K562 (cell line): ENCODE results near the gene HLF. TPM values are rescaled to one million over a fixed set of nuclear protein-coding genes. Genes with fewer than 3 reads are reported as not detected.

Experiments used
- ARID1B ChIP-seq: fragments of 450-650 bp; IDR thresholded peaks from 2 replicates; pipeline ENCODE4 v1.6.1; 2016; ENCODE audit warnings: antibody characterized with exemption, mild to moderate bottlenecking, inconsistent platforms
- FOXJ2 ChIP-seq: fragments of 200-800 bp; sonication (Bioruptor generic); IDR thresholded peaks from 2 replicates; pipeline ENCODE4 v1.6.1; 2016; ENCODE audit warnings: missing genetic modification characterization, missing compliant biosample characterization
- IRF2 ChIP-seq: sonication (generic); formaldehyde crosslinking; IDR thresholded peaks from 2 replicates; pipeline ENCODE4 v1.8.1; 2022; ENCODE audit warnings: mild to moderate bottlenecking, missing genetic modification reagents
- L3MBTL2 ChIP-seq: fragments of 450-650 bp; IDR thresholded peaks from 2 replicates; pipeline ENCODE4 v1.6.1; 2016; ENCODE audit warnings: mild to moderate bottlenecking, moderate library complexity
- MAZ ChIP-seq, 2 experiments: fragments of 450-650 bp in 1 of 2; sonication (generic) in 1 of 2; formaldehyde crosslinking; IDR thresholded peaks in 1 of 2; conservative IDR thresholded peaks in 1 of 2; 2 replicates each; pipeline versions ENCODE4 v1.4.0 to v1.5.0; 2020; ENCODE audit warnings: mild to moderate bottlenecking in 1 of 2, missing genetic modification reagents in 1 of 2
- MTA1 ChIP-seq: fragments of 450-650 bp; IDR thresholded peaks from 2 replicates; pipeline ENCODE4 v1.6.1; 2017; ENCODE audit warnings: borderline replicate concordance
- RBM25 ChIP-seq: fragments of 200-400 bp; formaldehyde crosslinking; IDR thresholded peaks from 2 replicates; pipeline ENCODE4 v1.6.1; 2018; ENCODE audit warnings: low read length, low read depth, moderate library complexity; ENCODE audit not compliant: severe bottlenecking
- SNIP1 ChIP-seq: fragments of 450-650 bp; IDR thresholded peaks from 2 replicates; pipeline ENCODE4 v1.7.1; 2017; ENCODE audit warnings: low read depth, mild to moderate bottlenecking
- SREBF2 ChIP-seq: sonication (generic); formaldehyde crosslinking; IDR thresholded peaks from 2 replicates; pipeline ENCODE4 v1.4.0; 2020; ENCODE audit warnings: mild to moderate bottlenecking, missing genetic modification reagents
- SRSF9 ChIP-seq: fragments of 200-400 bp; formaldehyde crosslinking; IDR thresholded peaks from 2 replicates; pipeline ENCODE4 v1.6.1; 2017; ENCODE audit warnings: low read depth, low read length, borderline replicate concordance
- STAT5A ChIP-seq: IDR thresholded peaks from 2 replicates; pipeline ENCODE4 v1.6.1; 2012; ENCODE audit warnings: low read length, inconsistent platforms, borderline replicate concordance
- ZNF184 ChIP-seq: sonication (generic); formaldehyde crosslinking; IDR thresholded peaks from 2 replicates; pipeline ENCODE4 v1.5.0; 2020; ENCODE audit warnings: missing genetic modification reagents
- polyA plus RNA-seq, 8 experiments: library from polyadenylated mRNA; depleted of rRNA in 4 of 8; stranded (reverse) in 5 of 8; unstranded in 3 of 8; fragments of >200 nt; fragmentation: Nextera tagmentation in 2 of 8; fragmentation: Illumina TruSeq in 1 of 8; extraction: Ambion mirVana in 2 of 8; extraction: Trizol in 1 of 8; gene quantifications; 2 replicates each; pipeline versions ENCODE4 v1.2.1 to v1.2.3, GENCODE V29; 2011 to 2014; ENCODE audit warnings: inconsistent platforms in 1 of 8, missing spikeins in 1 of 8
- total RNA-seq, 7 experiments: library from RNA; depleted of rRNA in 6 of 7; stranded (reverse); fragments of >200 nt in 6 of 7; fragmentation: Illumina TruSeq in 2 of 7; extraction: Trizol in 2 of 7; gene quantifications; 2 replicates each; pipeline versions ENCODE4 v1.2.1 to v1.2.3, GENCODE V29; 2011 to 2021; ENCODE audit warnings: low replicate concordance in 1 of 7
- TF ChIP-seq, protein P1 (sequence below): fragments of 450-650 bp; IDR thresholded peaks from 2 replicates; pipeline ENCODE4 v1.6.1; 2016; ENCODE audit warnings: low read depth
- TF ChIP-seq, protein P2 (sequence below): fragments of 250-450 bp; sonication (Bioruptor Pico); IDR thresholded peaks from 2 replicates; pipeline ENCODE4 v1.8.0; 2022; ENCODE audit warnings: inconsistent platforms
- TF ChIP-seq, protein P3 (sequence below): sonication (generic); formaldehyde crosslinking; IDR thresholded peaks from 2 replicates; pipeline ENCODE4 v1.8.1; 2022; ENCODE audit warnings: missing genetic modification reagents
- TF ChIP-seq, protein P4 (sequence below): fragments of 450-650 bp; formaldehyde crosslinking; IDR thresholded peaks from 2 replicates; pipeline ENCODE4 v1.4.0; 2022; ENCODE audit warnings: missing genetic modification characterization

Gene HLF
- total and polyA plus RNA-seq, 9 of the 15 experiments (the other 6 are each of a cell fraction or from before 2014, with no cell fraction given): 0.03 to 0.24 (median 0.09) TPM

DNA sequence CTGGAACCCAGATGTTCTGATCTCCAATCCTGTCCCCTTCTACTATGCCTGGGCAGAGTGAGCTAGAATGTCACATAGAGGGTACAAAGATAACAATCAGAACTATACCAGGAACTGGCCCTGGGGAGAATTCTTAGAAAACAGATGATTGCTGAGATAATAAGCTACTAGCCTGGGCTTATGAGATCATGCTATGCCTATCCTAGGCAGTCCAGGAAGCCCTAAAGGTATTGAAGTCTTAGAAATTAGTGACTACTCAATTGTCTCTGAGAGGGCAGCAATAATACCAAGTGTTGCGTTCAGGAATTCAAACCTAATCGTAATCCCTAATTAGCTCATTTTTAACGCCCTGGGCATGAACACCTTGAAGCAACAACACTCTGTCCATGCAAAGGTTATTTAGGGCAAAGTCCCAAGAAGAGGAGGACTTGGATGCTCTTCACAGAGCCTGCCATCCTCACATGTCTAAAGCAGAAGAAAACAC lies 79.8 kb downstream of the HLF start (continued):
- TF ChIP-seq, protein P1, sequence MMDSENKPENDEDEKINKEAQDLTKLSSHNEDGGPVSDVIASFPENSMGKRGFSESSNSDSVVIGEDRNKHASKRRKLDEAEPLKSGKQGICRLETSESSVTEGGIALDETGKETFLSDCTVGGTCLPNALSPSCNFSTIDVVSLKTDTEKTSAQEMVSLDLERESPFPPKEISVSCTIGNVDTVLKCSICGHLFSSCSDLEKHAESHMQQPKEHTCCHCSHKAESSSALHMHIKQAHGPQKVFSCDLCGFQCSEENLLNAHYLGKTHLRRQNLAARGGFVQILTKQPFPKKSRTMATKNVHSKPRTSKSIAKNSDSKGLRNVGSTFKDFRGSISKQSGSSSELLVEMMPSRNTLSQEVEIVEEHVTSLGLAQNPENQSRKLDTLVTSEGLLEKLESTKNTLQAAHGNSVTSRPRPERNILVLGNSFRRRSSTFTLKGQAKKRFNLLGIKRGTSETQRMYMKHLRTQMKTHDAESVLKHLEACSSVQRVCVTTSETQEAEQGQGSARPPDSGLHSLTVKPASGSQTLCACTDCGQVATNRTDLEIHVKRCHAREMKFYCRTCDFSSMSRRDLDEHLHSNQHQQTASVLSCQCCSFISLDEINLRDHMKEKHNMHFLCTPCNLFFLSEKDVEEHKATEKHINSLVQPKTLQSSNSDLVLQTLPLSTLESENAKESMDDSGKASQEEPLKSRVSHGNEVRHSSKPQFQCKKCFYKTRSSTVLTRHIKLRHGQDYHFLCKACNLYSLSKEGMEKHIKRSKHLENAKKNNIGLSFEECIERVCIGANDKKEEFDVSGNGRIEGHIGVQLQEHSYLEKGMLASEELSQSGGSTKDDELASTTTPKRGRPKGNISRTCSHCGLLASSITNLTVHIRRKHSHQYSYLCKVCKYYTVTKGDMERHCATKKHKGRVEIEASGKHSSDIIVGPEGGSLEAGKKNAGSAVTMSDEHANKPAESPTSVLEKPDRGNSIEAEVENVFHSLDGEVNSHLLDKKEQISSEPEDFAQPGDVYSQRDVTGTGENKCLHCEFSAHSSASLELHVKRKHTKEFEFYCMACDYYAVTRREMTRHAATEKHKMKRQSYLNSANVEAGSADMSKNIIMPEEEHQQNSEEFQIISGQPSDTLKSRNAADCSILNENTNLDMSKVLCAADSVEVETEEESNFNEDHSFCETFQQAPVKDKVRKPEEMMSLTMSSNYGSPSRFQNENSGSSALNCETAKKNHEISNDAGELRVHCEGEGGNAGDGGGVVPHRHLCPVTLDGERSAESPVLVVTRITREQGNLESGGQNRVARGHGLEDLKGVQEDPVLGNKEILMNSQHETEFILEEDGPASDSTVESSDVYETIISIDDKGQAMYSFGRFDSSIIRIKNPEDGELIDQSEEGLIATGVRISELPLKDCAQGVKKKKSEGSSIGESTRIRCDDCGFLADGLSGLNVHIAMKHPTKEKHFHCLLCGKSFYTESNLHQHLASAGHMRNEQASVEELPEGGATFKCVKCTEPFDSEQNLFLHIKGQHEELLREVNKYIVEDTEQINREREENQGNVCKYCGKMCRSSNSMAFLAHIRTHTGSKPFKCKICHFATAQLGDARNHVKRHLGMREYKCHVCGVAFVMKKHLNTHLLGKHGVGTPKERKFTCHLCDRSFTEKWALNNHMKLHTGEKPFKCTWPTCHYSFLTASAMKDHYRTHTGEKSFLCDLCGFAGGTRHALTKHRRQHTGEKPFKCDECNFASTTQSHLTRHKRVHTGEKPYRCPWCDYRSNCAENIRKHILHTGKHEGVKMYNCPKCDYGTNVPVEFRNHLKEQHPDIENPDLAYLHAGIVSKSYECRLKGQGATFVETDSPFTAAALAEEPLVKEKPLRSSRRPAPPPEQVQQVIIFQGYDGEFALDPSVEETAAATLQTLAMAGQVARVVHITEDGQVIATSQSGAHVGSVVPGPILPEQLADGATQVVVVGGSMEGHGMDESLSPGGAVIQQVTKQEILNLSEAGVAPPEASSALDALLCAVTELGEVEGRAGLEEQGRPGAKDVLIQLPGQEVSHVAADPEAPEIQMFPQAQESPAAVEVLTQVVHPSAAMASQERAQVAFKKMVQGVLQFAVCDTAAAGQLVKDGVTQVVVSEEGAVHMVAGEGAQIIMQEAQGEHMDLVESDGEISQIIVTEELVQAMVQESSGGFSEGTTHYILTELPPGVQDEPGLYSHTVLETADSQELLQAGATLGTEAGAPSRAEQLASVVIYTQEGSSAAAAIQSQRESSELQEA: no peak
- TF ChIP-seq MAZ (CRISPR knock-in tag; conservative IDR thresholded peaks at IDR 0.05 in 1 of 2, IDR thresholded peaks at IDR 0.05 in 1 of 2): 0 out of 4 replicates have a peak, but pooled peaks of 1 of the 2 experiments have one; percentile 21
- TF ChIP-seq, protein P2, sequence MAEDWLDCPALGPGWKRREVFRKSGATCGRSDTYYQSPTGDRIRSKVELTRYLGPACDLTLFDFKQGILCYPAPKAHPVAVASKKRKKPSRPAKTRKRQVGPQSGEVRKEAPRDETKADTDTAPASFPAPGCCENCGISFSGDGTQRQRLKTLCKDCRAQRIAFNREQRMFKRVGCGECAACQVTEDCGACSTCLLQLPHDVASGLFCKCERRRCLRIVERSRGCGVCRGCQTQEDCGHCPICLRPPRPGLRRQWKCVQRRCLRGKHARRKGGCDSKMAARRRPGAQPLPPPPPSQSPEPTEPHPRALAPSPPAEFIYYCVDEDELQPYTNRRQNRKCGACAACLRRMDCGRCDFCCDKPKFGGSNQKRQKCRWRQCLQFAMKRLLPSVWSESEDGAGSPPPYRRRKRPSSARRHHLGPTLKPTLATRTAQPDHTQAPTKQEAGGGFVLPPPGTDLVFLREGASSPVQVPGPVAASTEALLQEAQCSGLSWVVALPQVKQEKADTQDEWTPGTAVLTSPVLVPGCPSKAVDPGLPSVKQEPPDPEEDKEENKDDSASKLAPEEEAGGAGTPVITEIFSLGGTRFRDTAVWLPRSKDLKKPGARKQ (CRISPR knock-in tag): no peak
- peak; percentile 25; the same call in 1 of the 2 replicates for TF ChIP-seq L3MBTL2
- TF ChIP-seq MTA1: peak; percentile 80; the same call in 1 of the 2 replicates
- TF ChIP-seq STAT5A: peak; percentile 99
- no peak for TF ChIP-seq SNIP1
- peak; percentile 95 for TF ChIP-seq ARID1B
- 0 out of 2 replicates have a peak, but pooled peaks have one; percentile 22 for TF ChIP-seq FOXJ2 (tag)
- no peak for TF ChIP-seq ZNF184 (CRISPR knock-in tag)
- TF ChIP-seq SREBF2: no peak
- TF ChIP-seq, protein P3, sequence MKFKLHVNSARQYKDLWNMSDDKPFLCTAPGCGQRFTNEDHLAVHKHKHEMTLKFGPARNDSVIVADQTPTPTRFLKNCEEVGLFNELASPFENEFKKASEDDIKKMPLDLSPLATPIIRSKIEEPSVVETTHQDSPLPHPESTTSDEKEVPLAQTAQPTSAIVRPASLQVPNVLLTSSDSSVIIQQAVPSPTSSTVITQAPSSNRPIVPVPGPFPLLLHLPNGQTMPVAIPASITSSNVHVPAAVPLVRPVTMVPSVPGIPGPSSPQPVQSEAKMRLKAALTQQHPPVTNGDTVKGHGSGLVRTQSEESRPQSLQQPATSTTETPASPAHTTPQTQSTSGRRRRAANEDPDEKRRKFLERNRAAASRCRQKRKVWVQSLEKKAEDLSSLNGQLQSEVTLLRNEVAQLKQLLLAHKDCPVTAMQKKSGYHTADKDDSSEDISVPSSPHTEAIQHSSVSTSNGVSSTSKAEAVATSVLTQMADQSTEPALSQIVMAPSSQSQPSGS (CRISPR knock-in tag): no peak
- TF ChIP-seq, protein P4, sequence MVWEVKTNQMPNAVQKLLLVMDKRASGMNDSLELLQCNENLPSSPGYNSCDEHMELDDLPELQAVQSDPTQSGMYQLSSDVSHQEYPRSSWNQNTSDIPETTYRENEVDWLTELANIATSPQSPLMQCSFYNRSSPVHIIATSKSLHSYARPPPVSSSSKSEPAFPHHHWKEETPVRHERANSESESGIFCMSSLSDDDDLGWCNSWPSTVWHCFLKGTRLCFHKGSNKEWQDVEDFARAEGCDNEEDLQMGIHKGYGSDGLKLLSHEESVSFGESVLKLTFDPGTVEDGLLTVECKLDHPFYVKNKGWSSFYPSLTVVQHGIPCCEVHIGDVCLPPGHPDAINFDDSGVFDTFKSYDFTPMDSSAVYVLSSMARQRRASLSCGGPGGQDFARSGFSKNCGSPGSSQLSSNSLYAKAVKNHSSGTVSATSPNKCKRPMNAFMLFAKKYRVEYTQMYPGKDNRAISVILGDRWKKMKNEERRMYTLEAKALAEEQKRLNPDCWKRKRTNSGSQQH (CRISPR knock-in tag): no peak
- TF ChIP-seq SRSF9: no peak
- TF ChIP-seq IRF2 (CRISPR knock-in tag): no peak
- TF ChIP-seq RBM25: no peak
